ENCODE data around the gene UBL5.

The UBL5 gene

DNA sequence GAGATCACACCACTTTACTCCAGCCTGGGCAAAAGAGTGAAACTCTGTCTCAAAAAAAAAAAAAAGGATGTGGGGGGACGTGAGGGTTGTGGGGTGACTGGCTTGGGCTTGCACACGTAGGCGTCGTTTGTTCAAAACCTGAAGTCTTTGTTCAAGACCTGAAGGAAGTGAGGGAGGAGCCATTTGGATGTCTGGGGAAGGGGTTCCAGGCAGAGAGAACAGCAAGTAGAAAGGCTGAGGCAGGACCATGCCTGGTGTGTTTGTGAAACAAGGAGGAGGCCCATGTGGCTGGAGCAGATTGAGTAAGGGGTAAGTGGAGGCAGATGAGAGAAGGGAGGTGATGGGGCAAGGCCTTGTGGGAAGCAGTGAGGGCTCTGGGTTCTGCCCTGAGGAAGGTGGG is 35.2 kb downstream of the UBL5 start:
- in situ Hi-C loops (cut with HindIII; ENCODE audit: low sequenced_read_pairs), result no loop called here

GRCh38 chr19:9863759-9864158 is 36.0 kb downstream of the UBL5 start:
- no peak overlapping the region for H3K4me3 ChIP-seq (ENCODE audit: low read depth, low read length)
- in situ Hi-C loops (cut with HindIII; ENCODE audit: low sequenced_read_pairs), result no loop called here
- no peak for TF ChIP-seq CTCF (IDR thresholded peaks at IDR 0.05; ENCODE audit: low read depth, low read length)
- no peak for DNase-seq (ENCODE audit: low read depth, low spot score)

More for the DNA sequence above, 35.2 kb downstream of the UBL5 start:
- H3K4me3 ChIP-seq (ENCODE audit: low read depth, low read length), result no peak overlapping the region
- DNase-seq (ENCODE audit: low read depth, low spot score), result no peak
- TF ChIP-seq CTCF (IDR thresholded peaks at IDR 0.05; ENCODE audit: low read depth, low read length), result no peak

- DNase-seq (ENCODE audit: low read depth, low spot score), result no peak
- in situ Hi-C loops (cut with HindIII; ENCODE audit: low sequenced_read_pairs), result no loop called here
- TF ChIP-seq CTCF (IDR thresholded peaks at IDR 0.05; ENCODE audit: low read depth, low read length), result no peak
- H3K4me3 ChIP-seq (ENCODE audit: low read depth, low read length), result no peak overlapping the region
Measured at GRCh38 chr19:9865732-9866501, 38.2 kb downstream of the UBL5 start.

- no peak for DNase-seq (ENCODE audit: low read depth, low spot score)
- TF ChIP-seq CTCF (IDR thresholded peaks at IDR 0.05; ENCODE audit: low read depth, low read length), result no peak
- H3K4me3 ChIP-seq (ENCODE audit: low read depth, low read length), result no peak overlapping the region
- in situ Hi-C loops (cut with HindIII; ENCODE audit: low sequenced_read_pairs), result no loop called here
Measured at GRCh38 chr19:9868983-9869617, 41.4 kb downstream of the UBL5 start.

DNA sequence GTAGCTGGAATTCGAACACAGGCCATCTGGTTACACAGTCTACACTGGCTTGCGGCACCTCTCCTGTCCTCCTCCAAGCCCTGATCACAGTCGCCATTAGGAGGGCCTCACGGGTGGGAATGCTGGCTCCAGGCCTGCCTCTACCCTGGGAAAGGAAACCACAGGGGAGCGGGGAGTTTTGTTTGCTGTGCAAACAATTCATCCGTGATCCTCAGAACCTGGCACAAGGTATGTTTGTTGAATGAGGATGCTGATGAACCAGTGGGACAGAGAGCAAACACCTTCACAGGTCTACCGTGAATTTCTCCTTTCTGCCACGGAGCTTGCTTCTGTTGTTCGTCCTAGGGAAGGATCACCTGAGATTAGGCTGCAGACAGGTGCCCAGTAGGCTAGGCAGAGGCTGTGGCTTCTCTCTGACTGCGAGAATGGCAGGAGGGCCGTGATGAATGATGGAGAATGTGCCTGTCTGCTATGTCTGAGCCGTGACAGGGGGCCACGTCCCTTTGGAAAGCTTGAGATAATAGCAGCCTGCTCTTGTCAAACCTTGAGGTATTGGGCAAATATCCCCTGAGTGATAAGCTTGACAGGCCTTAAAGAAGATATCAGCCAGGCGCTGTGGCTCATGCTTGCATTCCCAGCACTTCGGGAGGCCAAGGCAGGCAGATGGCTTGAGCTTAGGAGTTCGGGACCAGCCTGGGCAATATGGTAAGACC is 44.1 kb downstream of the UBL5 start:
- TF ChIP-seq CTCF (IDR thresholded peaks at IDR 0.05; ENCODE audit: low read depth, low read length), result no peak
- in situ Hi-C loops (cut with HindIII; ENCODE audit: low sequenced_read_pairs), result no loop called here
- no peak overlapping the region for H3K4me3 ChIP-seq (ENCODE audit: low read depth, low read length)
- no peak for DNase-seq (ENCODE audit: low read depth, low spot score)

- DNase-seq (ENCODE audit: low read depth, low spot score), result no peak
- in situ Hi-C loops (cut with HindIII; ENCODE audit: low sequenced_read_pairs), result no loop called here
- no peak overlapping the region for H3K4me3 ChIP-seq (ENCODE audit: low read depth, low read length)
- no peak for TF ChIP-seq CTCF (IDR thresholded peaks at IDR 0.05; ENCODE audit: low read depth, low read length)
Measured at GRCh38 chr19:9872618-9873242, 45.0 kb downstream of the UBL5 start.
